KMS-11 (cell line): ENCODE measurements around the gene ACTN4.

Source experiments
- H2AFZ ChIP-seq: fragments of 200-600 bp; sonication (generic); 2 replicates; pipeline ENCODE4 v1.6.1; 2016; ENCODE audit warnings: antibody characterized with exemption, mixed run types, low read depth
- H3K27ac ChIP-seq: fragments of 200-600 bp; sonication (generic); 2 replicates; pipeline ENCODE4 v1.6.1; 2016; ENCODE audit warnings: mild to moderate bottlenecking, mixed run types
- H3K27me3 ChIP-seq: fragments of 200-600 bp; sonication (generic); 2 replicates; pipeline ENCODE4 v1.6.1; 2017; ENCODE audit warnings: mild to moderate bottlenecking, low read depth, mixed run types, moderate library complexity; ENCODE audit not compliant: insufficient read depth
- H3K36me3 ChIP-seq: fragments of 200-600 bp; sonication (generic); 2 replicates; pipeline ENCODE4 v1.6.1; 2017; ENCODE audit warnings: mild to moderate bottlenecking, mixed run types; ENCODE audit not compliant: insufficient read depth
- H3K4me1 ChIP-seq: fragments of 200-600 bp; sonication (generic); 2 replicates; pipeline ENCODE4 v1.6.1; 2016; ENCODE audit warnings: mild to moderate bottlenecking, low read depth, mixed run types; ENCODE audit not compliant: poor library complexity, severe bottlenecking
- H3K4me2 ChIP-seq: fragments of 200-600 bp; sonication (generic); 2 replicates; pipeline ENCODE4 v1.7.0; 2016; ENCODE audit warnings: mild to moderate bottlenecking, mixed run types
- H3K4me3 ChIP-seq: fragments of 200-600 bp; sonication (generic); IDR thresholded peaks from 2 replicates; pipeline ENCODE4 v1.6.1; 2017; ENCODE audit warnings: low read depth, low read length, mixed read lengths; ENCODE audit not compliant: insufficient read depth
- H3K79me2 ChIP-seq: fragments of 200-600 bp; sonication (generic); 2 replicates; pipeline ENCODE4 v1.6.1; 2016; ENCODE audit warnings: low read depth, mixed run types; ENCODE audit not compliant: insufficient read depth
- H3K9ac ChIP-seq: fragments of 200-600 bp; sonication (generic); 2 replicates; pipeline ENCODE4 v1.6.1; 2016; ENCODE audit warnings: mild to moderate bottlenecking, mixed run types
- H4K20me1 ChIP-seq: fragments of 200-600 bp; sonication (generic); 2 replicates; pipeline ENCODE4 v1.6.1; 2016; ENCODE audit warnings: mild to moderate bottlenecking, mixed run types; ENCODE audit not compliant: insufficient read depth
- TF ChIP-seq, protein P1 (sequence below): fragments of 200-600 bp; sonication (generic); conservative IDR thresholded peaks from 2 replicates; pipeline ENCODE4 v1.6.1; 2017; ENCODE audit warnings: low read depth, mild to moderate bottlenecking, antibody characterized with exemption, low read length, moderate library complexity, mixed read lengths

ACTN4 gene

DNA sequence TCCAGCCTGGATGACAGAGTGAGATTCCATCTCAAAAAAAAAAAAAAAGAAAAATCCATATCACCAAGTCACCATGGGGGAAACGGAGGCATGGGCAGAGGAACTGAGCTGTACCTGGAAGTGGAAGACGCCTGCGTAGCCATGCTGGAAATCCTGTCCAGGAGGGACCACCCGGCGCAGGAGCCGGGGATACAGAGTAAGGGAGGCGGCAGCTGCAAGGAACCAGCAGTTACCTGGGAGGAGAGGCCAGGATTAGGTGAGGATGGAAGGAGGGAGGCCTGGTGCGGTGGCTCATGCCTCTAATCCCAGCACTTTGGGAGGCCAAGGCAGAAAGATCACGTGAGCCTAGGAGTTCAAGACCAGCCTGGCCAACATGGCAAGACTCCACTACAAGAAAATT, 94.8 kb downstream of the ACTN4 start:
- Histone ChIP-seq H3K9ac (no peak overlapping the region), H3K4me2 (no peak overlapping the region), H3K27me3 (no peaks in the 10 kb centered on the region), H3K79me2 (no peaks in the 10 kb centered on the region), H3K27ac (no peak overlapping the region), H3K36me3 (no peaks in the 10 kb centered on the region), H3K4me3 (no peak overlapping the region), H2AFZ (no peak overlapping the region), H3K4me1 (no peaks in the 10 kb centered on the region), H4K20me1 (no peaks in the 10 kb centered on the region)
- TF ChIP-seq, protein P1, sequence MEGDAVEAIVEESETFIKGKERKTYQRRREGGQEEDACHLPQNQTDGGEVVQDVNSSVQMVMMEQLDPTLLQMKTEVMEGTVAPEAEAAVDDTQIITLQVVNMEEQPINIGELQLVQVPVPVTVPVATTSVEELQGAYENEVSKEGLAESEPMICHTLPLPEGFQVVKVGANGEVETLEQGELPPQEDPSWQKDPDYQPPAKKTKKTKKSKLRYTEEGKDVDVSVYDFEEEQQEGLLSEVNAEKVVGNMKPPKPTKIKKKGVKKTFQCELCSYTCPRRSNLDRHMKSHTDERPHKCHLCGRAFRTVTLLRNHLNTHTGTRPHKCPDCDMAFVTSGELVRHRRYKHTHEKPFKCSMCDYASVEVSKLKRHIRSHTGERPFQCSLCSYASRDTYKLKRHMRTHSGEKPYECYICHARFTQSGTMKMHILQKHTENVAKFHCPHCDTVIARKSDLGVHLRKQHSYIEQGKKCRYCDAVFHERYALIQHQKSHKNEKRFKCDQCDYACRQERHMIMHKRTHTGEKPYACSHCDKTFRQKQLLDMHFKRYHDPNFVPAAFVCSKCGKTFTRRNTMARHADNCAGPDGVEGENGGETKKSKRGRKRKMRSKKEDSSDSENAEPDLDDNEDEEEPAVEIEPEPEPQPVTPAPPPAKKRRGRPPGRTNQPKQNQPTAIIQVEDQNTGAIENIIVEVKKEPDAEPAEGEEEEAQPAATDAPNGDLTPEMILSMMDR, result no peak

DNA sequence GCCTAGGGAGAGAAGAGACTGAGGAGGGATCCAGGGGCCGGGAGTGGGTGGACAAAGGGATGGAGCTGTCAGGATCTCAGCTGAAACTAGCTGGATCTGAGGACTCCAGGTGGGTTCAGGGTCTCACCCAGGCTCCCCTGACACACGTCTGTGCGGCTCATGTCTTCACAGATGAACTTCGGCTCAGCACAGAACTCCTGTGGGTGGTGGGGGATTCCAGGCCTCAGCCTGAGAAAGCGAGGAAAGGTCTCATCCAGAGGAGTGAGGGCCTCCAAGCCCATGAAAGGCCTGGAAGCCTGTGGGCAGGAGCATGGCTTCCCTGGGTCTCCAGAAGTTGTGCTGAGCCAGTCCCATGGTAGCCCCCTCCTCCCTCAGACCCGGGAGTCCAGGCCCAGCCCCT, 95.5 kb downstream of the ACTN4 start:
- no peaks in the 10 kb centered on the region for H4K20me1 ChIP-seq
- H3K36me3 ChIP-seq, result no peaks in the 10 kb centered on the region
- H3K27me3 ChIP-seq, result no peaks in the 10 kb centered on the region
- H2AFZ ChIP-seq, result no peak overlapping the region
- TF ChIP-seq, protein P1, result no peak
- H3K4me2 ChIP-seq, result no peak overlapping the region
- no peak overlapping the region for H3K9ac ChIP-seq
- no peaks in the 10 kb centered on the region for H3K79me2 ChIP-seq
- no peak overlapping the region for H3K4me3 ChIP-seq
- no peak overlapping the region for H3K27ac ChIP-seq
- no peaks in the 10 kb centered on the region for H3K4me1 ChIP-seq

GRCh38 chr19:38743394-38744297, 96.2 kb downstream of the ACTN4 start:
- no peak overlapping the region for H3K9ac ChIP-seq
- no peaks in the 10 kb centered on the region for H3K79me2 ChIP-seq
- H3K27me3 ChIP-seq, result no peaks in the 10 kb centered on the region
- no peak overlapping the region for H2AFZ ChIP-seq
- H3K4me2 ChIP-seq, result no peak overlapping the region
- H3K4me1 ChIP-seq, result no peaks in the 10 kb centered on the region
- no peaks in the 10 kb centered on the region for H4K20me1 ChIP-seq
- no peak overlapping the region for H3K27ac ChIP-seq
- TF ChIP-seq, protein P1, result no peak
- no peaks in the 10 kb centered on the region for H3K36me3 ChIP-seq
- H3K4me3 ChIP-seq, result no peak overlapping the region

DNA sequence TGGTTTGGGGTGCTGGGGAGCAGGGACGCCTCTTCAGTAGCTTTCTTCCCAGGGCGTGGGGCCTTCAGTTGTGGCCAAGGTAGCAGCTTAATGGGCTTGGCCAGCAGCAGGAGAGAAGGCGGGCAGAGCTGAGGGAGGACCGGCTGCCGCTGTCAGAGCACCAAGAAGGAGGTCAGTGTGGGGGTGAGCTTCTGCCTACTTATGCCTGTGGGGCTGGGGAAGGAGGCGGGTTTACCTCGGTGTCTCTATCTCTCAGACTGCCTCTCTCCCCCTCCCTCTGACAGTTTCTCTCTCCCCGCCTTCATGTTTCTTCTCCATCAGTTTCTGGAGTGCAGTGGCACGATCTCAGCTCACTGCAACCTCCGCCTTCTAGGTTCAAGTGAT, 96.8 kb downstream of the ACTN4 start, which contains the start of gene CAPN12:
CAPN12 (minus strand) TSS at position 177 of the 384 bp plus-strand sequence. CDS start 309 bp downstream, outside the sequence.
- no peaks in the 10 kb centered on the region for H3K36me3 ChIP-seq
- no peaks in the 10 kb centered on the region for H3K27me3 ChIP-seq
- TF ChIP-seq, protein P1, result no peak
- no peaks in the 10 kb centered on the region for H3K79me2 ChIP-seq
- no peak within 1 kb of the TSS for H3K4me2 ChIP-seq
- no peaks in the 10 kb centered on the region for H3K4me1 ChIP-seq
- no peak within 1 kb of the TSS for H3K9ac ChIP-seq
- no peak within 1 kb of the TSS for H3K27ac ChIP-seq
- H4K20me1 ChIP-seq, result no peaks in the 10 kb centered on the region
- no peak within 1 kb of the TSS for H3K4me3 ChIP-seq
- no peak within 1 kb of the TSS for H2AFZ ChIP-seq
